ENCODE results near the gene DCAF8. TPM values are rescaled to one million over a fixed set of nuclear protein-coding genes. Genes with fewer than 3 reads are reported as not detected.
A peak's percentile ranks its signal among the peaks of the same experiment; 100 is the strongest.

Gene DCAF8
- total RNA-seq, result 100 to 1,000 TPM; 233 to 240 TPM
- 127 TPM for polyA plus RNA-seq (ENCODE audit: insufficient read depth, low read depth, low replicate concordance)
- long read RNA-seq, donor 1, full-length matches to known transcripts, result 16 of 16 reads
- long read RNA-seq, donor 1, partial matches to known transcripts, result 0 of 16 reads
- long read RNA-seq, donor 1, other reads (novel, unspliced or antisense), result 0 of 16 reads
- long read RNA-seq, donor 2, full-length matches to known transcripts, result 13 of 27 reads
- long read RNA-seq, donor 2, partial matches to known transcripts, result 14 of 27 reads
- long read RNA-seq, donor 2, other reads (novel, unspliced or antisense), result 0 of 27 reads

DNA sequence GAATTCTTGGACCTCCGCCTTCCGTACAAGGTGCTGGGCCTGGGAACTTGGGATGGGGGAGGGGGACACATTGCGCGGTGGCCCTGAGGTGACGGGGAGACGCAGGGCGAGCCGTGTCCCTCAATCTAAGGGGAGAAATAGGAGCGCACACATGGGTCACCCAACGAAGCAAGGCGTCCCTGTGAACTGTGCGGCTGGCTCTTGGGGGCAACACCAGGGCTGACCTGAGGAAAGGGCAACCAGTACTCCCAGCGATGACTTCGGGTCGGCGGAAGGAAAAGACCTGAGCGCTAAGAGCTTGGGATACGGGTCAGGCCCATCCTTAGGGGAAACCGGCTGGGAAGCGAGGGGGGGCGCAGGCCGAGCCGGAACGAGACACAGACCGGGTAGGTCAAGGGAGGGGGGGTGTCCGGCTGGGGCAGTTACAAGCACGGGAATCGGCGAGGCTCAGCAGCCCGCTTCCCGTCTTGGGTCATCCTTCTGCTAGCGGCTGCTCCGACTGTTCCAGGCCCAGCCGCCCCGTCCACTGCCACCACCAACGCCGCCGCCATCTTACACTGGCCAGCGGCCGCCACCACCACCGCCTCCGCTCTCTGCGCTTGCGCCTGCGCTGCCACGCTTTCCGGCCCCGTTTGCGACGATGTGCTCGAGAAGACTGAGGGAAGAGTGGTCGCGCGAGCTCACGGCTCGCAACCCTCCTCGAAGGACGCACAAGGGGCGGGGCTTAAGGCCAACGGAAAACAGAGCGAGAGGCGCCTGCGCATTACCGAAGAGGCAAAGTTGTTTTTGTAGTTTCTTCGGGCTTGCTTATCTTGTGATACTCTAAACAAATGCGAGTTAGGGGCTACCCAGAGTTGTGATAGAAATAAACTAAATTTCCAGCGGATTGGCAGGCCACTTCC is at the start of gene DCAF8:
Gene DCAF8, minus strand, starts transcription at position 657 of the 902 bp plus-strand sequence. CDS start 18,541 bp downstream, outside the sequence.
- intact Hi-C loops (cut with DNase I; ENCODE audit: low total_unique reads), result no loop called here

DNA sequence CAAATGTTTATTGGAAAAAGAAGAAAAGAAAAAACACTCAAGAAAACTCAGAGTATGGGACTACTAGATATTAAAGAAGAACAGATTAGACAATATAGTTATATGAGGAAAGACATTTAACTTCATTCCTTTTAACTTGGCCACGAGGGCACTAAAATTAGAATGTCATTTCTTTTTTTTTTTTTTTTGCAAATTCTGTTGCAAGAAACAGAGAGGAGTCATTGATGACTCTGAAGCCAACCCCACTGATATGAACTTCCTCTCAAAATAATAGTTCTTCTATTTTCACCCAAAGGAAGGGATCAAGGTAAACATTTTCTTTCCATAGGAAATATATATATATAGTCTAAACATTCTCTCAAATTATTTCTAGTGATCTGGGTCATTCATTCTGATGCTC is 47.2 kb upstream of the DCAF8 start:
- Histone ChIP-seq H3K36me3 (ENCODE audit: low read depth, missing control alignments) (no peaks in the 10 kb centered on the region), H3K4me3 (no peak overlapping the region), H3K27ac (no peak overlapping the region), H3K4me1 (no peaks in the 10 kb centered on the region), H3K9me3 (no peaks in the 10 kb centered on the region), H3K27me3 (no peaks in the 10 kb centered on the region)
- WGBS, 2 donors, result 76 to 83% methylated on average over 1 of the region's 1 CpG
- TF ChIP-seq, protein P1, sequence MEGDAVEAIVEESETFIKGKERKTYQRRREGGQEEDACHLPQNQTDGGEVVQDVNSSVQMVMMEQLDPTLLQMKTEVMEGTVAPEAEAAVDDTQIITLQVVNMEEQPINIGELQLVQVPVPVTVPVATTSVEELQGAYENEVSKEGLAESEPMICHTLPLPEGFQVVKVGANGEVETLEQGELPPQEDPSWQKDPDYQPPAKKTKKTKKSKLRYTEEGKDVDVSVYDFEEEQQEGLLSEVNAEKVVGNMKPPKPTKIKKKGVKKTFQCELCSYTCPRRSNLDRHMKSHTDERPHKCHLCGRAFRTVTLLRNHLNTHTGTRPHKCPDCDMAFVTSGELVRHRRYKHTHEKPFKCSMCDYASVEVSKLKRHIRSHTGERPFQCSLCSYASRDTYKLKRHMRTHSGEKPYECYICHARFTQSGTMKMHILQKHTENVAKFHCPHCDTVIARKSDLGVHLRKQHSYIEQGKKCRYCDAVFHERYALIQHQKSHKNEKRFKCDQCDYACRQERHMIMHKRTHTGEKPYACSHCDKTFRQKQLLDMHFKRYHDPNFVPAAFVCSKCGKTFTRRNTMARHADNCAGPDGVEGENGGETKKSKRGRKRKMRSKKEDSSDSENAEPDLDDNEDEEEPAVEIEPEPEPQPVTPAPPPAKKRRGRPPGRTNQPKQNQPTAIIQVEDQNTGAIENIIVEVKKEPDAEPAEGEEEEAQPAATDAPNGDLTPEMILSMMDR (IDR thresholded peaks at IDR 0.05), result no peak
- TF ChIP-seq POLR2A (IDR thresholded peaks at IDR 0.05), result no peak
- intact Hi-C loops (cut with DNase I; ENCODE audit: low total_unique reads), result no loop called here
- no peak for DNase-seq

More for the DNA sequence above, at the start of gene DCAF8:
- peak; percentile 98 for DNase-seq
- Histone ChIP-seq H3K4me1 (peaks cover 35% of the 10 kb centered on the region), H3K27me3 (no peaks in the 10 kb centered on the region), H3K27ac (peak within 1 kb of the TSS; percentile 97 to 98), H3K9me3 (no peaks in the 10 kb centered on the region), H3K36me3 (ENCODE audit: low read depth, missing control alignments) (no peaks in the 10 kb centered on the region), H3K4me3 (peak within 1 kb of the TSS; percentile 89 to 98)
- WGBS, 2 donors, result 0 to 1% methylated on average over 18 to 67 of the region's 67 CpGs
- TF ChIP-seq, protein P1 (IDR thresholded peaks at IDR 0.05), result peak in 1 of 3 experiments; percentile 13
- peak; percentile 73 for TF ChIP-seq POLR2A (IDR thresholded peaks at IDR 0.05)

DNA sequence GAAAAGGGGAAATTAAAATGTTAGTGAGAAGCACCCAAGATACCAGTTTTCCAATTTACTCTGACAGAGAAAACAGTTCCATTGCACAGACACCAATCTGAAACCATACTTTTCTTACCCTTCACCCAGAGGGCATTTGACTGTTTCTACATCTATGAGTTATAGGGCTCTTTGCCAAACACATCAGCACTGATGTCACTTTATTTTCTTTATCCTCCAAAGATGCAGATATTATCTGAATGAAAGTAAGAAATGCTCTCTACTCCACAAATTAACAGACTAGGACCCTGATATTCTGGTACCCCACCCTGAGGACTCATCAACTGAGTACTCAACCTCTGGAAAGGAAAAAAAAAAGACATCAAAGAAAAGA is 46.8 kb upstream of the DCAF8 start:
- Histone ChIP-seq H3K9me3 (no peaks in the 10 kb centered on the region), H3K4me3 (no peak overlapping the region), H3K4me1 (no peaks in the 10 kb centered on the region), H3K27me3 (no peaks in the 10 kb centered on the region), H3K27ac (no peak overlapping the region), H3K36me3 (ENCODE audit: low read depth, missing control alignments) (no peaks in the 10 kb centered on the region)
- intact Hi-C loops (cut with DNase I; ENCODE audit: low total_unique reads), result no loop called here
- no peak for DNase-seq
- TF ChIP-seq, protein P1 (IDR thresholded peaks at IDR 0.05), result no peak
- no peak for TF ChIP-seq POLR2A (IDR thresholded peaks at IDR 0.05)

DNA sequence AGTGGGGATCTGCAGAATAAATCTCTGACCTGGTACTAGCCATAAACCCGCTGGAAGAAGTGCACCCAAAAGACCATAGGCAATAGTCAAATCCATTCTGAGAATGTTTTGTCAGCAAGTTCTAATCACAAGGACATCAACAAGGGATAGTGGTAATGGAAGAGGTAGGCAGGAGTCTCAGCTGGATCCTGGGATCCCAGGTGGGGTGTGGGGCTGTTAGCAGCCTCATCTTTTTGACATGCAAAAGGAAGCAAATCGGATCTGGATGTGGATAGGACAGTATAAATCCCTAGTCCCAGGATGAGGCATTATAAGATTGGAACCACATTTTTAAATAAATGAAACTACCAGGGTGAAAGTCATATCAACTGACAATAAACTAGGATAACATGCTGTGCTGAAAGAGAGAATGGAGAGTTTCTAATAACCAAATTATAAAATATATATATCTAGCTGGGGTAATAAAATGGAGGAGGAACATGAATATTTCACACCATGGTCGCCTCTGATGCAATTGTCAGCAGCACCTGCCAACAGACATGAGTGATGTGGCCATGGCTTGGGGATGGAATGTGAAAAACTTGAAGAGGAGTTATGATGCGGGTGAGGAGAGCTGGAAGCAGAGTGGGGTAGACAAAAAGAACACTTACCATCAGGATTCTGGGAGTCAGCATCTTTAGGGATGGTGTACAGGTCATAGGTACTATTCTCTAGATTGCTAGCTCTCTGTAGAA is 46.3 kb upstream of the DCAF8 start:
- Histone ChIP-seq H3K36me3 (ENCODE audit: low read depth, missing control alignments) (no peaks in the 10 kb centered on the region), H3K4me3 (no peak overlapping the region), H3K27ac (no peak overlapping the region), H3K27me3 (no peaks in the 10 kb centered on the region), H3K4me1 (no peaks in the 10 kb centered on the region), H3K9me3 (no peaks in the 10 kb centered on the region)
- no peak for DNase-seq
- intact Hi-C loops (cut with DNase I; ENCODE audit: low total_unique reads), result no loop called here
- 82 to 83% methylated on average over 4 of the region's 4 CpGs for WGBS, 2 donors
- TF ChIP-seq POLR2A (IDR thresholded peaks at IDR 0.05), result no peak
- TF ChIP-seq, protein P1 (IDR thresholded peaks at IDR 0.05), result no peak
